SIG-M5 (cell line): ENCODE measurements around the gene MRPL38.

ENCODE experiments used
- DNase-seq: peaks from one replicate; lab custom pipeline; 2025; lab: John Stamatoyannopoulos, UW

MRPL38 gene

DNA sequence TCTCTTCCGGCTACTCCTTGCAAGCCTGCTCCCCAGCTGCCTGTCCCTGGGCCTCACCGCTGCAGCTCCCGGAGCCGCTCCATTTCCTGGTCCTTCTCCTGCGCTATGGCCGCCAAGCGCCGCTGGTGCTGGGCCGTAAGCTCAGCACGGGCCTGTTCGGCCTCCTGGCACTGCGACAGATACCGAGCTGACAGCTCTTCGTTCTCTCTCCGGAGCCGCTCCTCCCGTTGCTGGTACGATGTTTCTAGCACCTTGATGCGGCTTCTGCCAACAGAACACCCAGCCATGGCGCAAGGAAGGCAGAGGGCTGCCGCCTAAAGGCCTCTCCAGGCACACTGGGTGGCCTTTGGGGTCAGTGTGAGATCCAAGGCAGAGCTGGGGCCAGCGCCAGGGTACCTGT is 14.9 kb upstream of the MRPL38 start:
- DNase-seq: no peak

DNA sequence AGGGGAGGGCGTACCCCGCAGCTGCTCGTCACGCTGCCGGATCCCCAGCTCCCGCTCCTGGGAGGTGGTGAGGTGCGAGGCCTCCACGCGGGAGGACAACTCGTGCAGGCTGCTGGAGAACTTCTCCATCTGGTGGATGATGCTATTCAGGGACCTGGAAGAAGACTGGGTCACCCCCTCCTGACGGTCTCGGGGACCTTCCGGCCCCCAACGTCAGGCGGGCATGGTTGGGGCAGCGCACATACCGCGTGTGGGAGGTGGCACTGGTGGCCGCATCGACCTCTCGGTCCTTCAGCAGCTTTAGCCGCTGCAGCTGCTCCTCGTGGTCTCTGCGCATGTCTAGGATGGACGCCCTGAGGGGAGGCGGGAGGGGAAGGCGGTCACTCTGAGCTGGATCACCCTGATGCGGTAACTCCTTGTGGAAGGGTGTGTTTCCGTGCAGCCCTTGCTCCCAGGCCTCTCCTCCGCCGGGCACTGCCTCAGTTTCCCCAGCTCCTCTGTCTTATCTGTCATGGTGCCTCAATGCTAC is 13.3 kb upstream of the MRPL38 start:
- no peak for DNase-seq

- no peak for DNase-seq
Measured at GRCh38 chr17:75917141-75917916, 12.6 kb upstream of the MRPL38 start.

GRCh38 chr17:75915268-75915667 is 10.6 kb upstream of the MRPL38 start:
- DNase-seq: no peak

DNA sequence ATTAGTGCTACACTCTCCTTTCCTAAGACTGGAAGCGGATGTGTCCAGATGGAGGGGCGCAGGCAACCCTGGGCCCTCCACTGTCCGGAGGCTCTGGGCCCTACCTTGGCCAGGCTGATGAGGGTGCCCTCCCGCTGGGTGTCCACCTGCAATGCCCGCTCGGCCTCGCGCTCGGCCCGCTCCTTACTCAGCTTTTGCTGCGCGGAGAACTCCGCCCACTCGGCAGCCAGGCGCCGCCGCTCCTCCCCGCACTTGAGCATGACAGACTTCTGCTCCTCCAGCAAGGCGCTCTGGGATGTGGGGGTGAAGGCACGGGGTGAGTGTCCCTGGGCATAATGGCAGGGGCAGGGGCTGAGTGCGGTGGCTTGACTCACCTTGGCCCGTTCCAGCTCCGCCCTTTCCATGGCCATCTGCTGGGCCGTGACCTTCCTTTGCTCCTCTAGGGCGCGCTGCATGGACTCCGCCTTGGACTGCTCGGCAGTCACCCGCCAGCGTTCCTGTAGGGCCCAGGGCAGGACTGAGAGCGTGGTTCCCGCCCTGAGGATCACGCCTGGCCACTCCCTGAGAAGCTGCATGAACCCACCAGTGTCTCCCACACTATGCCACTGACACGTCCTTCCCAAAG is 10.1 kb upstream of the MRPL38 start:
- DNase-seq: no peak

DNA sequence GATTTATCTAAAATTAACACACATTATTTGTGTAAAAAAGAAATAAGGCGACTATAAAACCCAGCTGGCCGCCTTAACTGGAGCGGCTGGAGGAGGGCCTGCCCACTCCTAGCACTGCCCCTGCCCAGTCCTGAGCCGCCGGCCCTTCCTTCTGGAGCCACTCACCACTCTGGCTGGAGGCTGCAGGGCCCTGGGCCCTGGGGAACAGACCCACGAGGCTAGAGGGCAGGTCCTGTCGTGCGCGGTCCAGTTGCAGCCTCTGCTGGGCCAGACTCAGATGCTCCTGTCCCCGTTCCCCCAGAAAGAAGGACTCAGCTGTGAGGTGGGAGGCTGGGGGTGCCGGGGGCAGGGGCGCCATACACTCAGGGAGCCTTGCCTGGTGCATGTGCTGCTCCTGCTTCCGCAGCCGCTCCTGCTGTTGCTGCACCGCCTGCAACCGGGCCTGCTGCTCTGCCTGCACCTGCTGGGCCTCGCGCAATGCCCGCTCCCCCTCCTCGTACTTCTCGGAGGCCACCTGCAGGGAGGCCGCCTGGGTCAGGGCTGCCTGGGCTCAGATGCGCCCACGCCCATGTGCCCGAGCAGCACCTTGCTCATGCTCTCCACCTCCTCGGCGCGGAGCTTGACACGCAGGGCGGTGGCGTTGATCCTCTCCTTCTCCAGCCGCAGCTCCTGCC is 9.0 kb upstream of the MRPL38 start:
- DNase-seq: no peak

DNA sequence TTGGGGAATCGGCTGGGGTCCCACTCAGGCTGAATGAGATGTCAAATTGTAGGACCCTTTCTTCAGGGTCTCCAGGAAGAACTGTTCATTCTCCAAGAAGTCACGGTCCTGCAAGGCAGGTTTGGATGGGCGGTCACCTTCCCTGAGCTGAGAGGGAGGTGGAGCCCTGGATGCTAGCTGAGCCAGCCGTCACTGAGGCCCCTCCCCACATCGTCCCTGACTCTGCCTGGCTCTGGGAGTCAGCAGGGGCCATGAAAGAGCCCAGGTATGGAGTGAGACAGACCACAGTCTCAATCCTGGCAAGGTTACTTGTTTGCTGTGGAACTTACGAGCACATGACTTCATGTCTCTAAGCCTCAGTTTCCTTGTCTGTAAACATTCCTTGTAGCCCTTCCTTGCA is 6.0 kb upstream of the MRPL38 start:
- DNase-seq: no peak

- no peak for DNase-seq
Measured at GRCh38 chr17:75909812-75910274, 5.2 kb upstream of the MRPL38 start.

DNA sequence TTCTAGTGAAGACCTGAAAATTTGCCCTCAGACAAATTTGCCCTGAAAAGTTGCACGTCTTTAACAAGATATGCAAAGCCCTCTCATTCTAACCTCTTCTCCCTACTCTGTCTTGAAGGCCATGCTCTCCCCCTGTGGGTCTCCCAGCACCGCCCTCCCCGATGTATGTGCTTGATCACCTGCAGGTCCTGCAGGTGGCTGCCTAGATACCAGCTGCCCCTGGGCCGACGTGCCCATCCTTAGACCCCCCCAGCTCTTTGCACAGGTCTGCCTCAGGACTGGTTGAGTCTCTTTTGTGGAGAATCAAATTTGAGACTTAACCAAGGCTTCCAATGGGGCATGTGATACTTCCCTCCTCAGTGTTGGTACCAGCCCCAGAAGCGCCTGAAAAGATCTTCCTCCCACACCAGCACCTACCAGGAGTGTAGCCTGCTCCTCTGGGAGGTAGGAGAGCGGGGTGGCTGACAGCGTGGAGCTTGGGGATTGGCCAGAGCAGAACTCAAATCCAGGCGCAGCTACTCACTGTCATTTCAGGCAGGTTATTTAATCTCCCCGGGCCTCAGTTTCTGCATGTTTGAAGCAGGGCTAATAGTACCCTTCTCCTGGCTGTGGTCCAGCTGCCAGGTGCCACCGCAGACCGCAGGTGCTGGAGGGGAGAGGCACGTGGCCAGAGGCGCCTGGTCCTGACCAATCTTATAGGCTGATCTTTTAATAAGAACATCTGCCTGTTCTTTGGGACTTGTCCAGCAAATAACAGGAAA is 4.5 kb upstream of the MRPL38 start:
- DNase-seq: no peak

DNA sequence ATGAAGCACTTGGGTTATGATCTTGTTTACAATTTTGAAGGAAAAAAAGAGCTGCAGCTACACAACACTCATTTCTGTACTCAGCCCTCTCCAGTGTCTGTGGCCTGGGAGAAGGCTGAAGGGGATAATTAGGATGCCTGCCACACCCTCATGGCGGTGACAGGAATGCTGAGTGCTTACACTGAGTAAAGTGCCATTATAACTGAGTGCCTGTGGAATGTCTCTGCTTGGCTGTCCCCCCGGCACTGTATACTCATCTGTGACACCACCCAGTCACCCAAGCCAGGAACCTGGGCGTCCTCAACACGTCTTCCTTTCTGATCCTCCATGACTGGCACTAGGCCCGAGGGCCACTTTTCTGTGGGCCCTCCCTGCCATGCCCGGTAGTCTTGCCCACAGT is 3.5 kb upstream of the MRPL38 start:
- no peak for DNase-seq

DNA sequence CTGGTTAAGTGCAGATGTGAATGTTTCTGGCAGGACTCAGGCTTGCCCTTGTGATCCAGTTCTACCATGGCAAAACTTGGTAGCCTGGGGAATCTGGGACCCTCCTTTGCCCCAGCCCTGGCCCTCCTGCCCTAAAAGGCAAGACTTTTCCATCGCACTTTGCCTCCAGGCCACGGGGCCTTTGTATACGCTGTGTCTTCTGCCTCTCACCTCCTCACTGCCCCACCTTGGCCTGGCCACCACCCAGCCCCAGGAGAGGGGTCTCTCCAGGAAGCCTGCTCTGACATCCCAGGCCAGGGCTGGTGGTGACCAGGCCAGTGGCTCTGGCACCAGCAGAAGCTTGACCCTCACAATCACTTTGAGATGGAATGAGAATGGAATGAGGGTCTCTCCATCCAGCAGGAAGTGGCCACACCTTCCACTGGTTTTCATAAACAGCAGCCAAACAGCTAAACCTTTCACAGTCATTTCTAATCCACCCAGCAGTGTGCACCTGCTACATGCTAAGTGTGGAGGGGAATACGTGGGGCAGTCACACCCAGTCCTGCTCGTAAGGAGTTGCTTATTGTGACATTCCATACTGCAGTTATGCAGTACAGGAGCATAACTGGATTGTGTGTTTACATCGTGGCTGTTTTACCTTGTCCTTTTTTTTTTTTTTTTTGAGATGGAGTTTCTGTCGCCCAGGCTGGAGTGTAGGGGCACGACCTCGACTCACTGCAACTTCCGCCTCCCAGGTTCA is 1.6 kb upstream of the MRPL38 start:
- DNase-seq: no peak

- DNase-seq: no peak
Measured at GRCh38 chr17:75902406-75902805, 2.3 kb downstream of the MRPL38 start.

- DNase-seq: no peak
Measured at GRCh38 chr17:75901727-75902126, 3.0 kb downstream of the MRPL38 start.

- DNase-seq: no peak
Measured at GRCh38 chr17:75900691-75901533, 3.8 kb downstream of the MRPL38 start.

DNA sequence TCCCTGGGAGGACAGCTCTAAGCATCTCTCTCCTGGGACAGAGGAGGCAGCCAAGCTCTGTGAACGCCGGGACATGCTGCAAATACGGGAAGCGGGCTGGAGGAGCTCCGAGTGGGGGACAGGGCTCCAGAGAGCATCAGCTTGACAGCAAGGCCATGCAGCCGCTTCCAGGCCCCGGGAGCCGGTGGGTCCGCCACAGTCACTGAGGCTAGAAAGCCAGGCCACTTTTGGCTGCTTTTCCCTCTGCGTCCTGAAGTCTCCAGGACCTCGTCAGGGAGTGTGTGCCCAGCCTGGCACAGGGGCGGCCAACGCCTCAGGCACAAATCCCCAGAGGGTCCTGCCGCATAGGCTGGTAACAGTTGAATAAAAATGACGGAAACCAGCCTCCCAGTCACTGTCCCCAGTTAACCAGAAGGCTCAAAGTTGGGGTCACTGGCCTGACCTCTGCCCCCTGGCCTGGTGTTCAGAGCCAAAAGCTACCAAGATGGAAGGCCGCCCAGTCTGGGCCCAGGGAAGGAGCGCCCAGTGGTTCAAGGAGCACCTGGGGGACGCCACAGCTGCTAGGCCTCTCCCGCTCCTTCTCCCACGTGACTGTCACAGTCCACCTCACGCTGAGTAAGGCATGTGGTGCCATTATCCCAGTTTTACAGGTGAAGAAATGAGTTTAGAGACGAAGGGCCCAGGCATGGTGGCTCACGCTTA is 4.8 kb downstream of the MRPL38 start:
- DNase-seq: no peak

- DNase-seq: no peak
Measured at GRCh38 chr17:75899353-75899752, 5.3 kb downstream of the MRPL38 start.

DNA sequence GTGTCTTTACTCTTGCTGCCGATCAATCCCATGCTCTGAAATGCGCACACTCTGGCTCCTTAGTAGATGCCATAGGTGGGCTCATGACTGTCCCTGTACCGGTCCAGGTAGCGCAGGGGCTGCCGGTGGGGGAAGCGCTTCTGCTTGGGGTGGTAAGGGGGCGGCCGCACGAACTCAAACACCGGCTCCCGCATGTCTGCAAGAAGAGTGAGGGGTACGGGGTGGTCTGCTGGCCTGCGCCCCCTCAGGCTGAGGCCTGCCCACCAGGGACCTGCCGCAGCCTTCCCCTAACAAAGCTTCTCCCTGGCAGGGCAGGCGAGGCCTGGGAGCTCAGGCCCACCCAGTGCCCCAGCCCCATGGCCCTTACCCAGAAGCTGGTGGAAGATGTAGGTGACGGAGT is 5.9 kb downstream of the MRPL38 start:
- no peak for DNase-seq

GRCh38 chr17:75898065-75898464 is 6.6 kb downstream of the MRPL38 start:
- no peak for DNase-seq

DNA sequence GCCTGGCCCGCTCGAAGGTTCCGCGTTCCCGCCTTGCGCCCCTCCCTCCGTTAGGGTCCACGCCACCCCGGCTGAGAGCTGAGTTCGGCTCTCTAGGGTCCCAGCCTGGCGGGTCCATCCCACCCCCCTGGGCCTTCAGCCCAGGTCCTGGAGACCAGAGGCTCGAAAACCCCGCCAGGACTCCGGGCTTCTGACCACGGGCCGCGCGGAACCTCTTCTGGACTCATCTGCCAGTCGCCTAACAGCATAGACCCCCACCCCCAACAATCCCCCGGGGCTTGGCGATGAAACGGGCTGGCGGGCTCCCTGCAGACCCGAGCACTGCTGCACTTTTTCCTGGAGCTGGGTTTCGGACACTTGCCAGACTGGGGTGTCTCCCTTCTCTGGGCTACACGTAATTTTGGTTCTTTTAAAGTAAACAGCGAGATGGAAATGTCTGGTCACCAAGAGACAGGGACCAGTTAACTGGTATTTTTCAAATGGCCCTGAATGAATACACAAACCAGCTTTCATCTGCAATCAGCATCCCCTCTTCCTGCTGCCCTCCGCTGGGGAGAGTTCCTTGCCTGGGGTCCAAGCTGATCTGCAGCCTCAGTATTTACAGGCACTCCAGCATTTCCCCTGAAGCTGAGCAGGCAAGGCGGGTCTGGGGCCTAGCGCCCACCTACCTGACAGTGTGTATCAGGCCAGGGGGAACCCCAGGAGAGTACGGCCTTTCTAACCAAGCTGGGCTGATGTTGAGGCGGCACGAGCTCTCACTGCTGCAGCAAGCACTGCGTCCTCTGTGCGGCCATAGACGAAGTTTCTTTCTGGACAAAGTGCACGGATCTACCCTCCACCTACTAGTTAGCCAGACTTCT is 7.3 kb downstream of the MRPL38 start:
- DNase-seq: no peak
